Measurements from ENCODE around the gene LMTK2. TPM values are rescaled to one million over a fixed set of nuclear protein-coding genes. Genes with fewer than 3 reads are reported as not detected.

Gene LMTK2
- total RNA-seq, 4 donors from 2014 or later: 11.0 to 15.8 (median 12.0) TPM

GRCh38 chr7:98200364-98200763 lies 93.7 kb downstream of the LMTK2 start:
- DNase-seq (ENCODE audit: low spot score): no peak
- TF ChIP-seq CTCF (IDR thresholded peaks at IDR 0.05): no peak
- ATAC-seq (ENCODE audit: low FRiP score): no peak

GRCh38 chr7:98202367-98203195 lies 95.9 kb downstream of the LMTK2 start:
- ATAC-seq (ENCODE audit: low FRiP score) (no peak), DNase-seq (ENCODE audit: low spot score) (no peak)
- TF ChIP-seq CTCF (IDR thresholded peaks at IDR 0.05): no peak

- no peak for DNase-seq (ENCODE audit: low spot score)
- TF ChIP-seq CTCF (IDR thresholded peaks at IDR 0.05): no peak
- no peak for ATAC-seq (ENCODE audit: low FRiP score)
Measured at GRCh38 chr7:98203261-98203963, 96.8 kb downstream of the LMTK2 start.

GRCh38 chr7:98203964-98204605 lies 97.4 kb downstream of the LMTK2 start:
- ATAC-seq (ENCODE audit: low FRiP score) (no peak), DNase-seq (ENCODE audit: low spot score) (no peak)
- TF ChIP-seq CTCF (IDR thresholded peaks at IDR 0.05): no peak

- ATAC-seq (ENCODE audit: low FRiP score): no peak
- no peak for DNase-seq (ENCODE audit: low spot score)
- no peak for TF ChIP-seq CTCF (IDR thresholded peaks at IDR 0.05)
Measured at GRCh38 chr7:98204670-98205069, 98.0 kb downstream of the LMTK2 start.

- TF ChIP-seq CTCF (IDR thresholded peaks at IDR 0.05): no peak
- no peak for ATAC-seq (ENCODE audit: low FRiP score)
- DNase-seq (ENCODE audit: low spot score): no peak
Measured at GRCh38 chr7:98205162-98205845, 98.6 kb downstream of the LMTK2 start.
